SU-DHL-6 (cell line): Measurements from ENCODE around the gene BMP6.

Source experiments
- H2AFZ ChIP-seq: fragments of 200-600 bp; sonication (generic); 2 replicates; pipeline ENCODE4 v1.6.1; 2014; ENCODE audit warnings: low read depth, mild to moderate bottlenecking, moderate library complexity, mixed read lengths, antibody characterized with exemption, low read length; ENCODE audit not compliant: severe bottlenecking
- H3F3A ChIP-seq: fragments of 200-600 bp; shearing (Covaris generic); 2 replicates; pipeline ENCODE4 v1.6.0; 2016; ENCODE audit warnings: antibody characterized with exemption, mild to moderate bottlenecking; ENCODE audit not compliant: insufficient read depth
- H3K27ac ChIP-seq: fragments of 200-600 bp; sonication (generic); 2 replicates; pipeline ENCODE4 v1.5.1; 2016; ENCODE audit warnings: low read depth, mild to moderate bottlenecking, low read length, moderate library complexity, mixed read lengths
- H3K27me3 ChIP-seq: fragments of 200-600 bp; sonication (generic), shearing (Covaris generic); 2 replicates; pipeline ENCODE4 v1.6.0; 2014; ENCODE audit warnings: mild to moderate bottlenecking, low read length
- H3K36me3 ChIP-seq: fragments of 200-600 bp; sonication (generic); 2 replicates; pipeline ENCODE4 v1.6.1; 2014; ENCODE audit warnings: mild to moderate bottlenecking, low read length, mixed read lengths
- H3K4me2 ChIP-seq: fragments of 300-600, 200-600 bp; shearing (Covaris generic), sonication (generic); 2 replicates; pipeline ENCODE4 v1.6.0; 2014; ENCODE audit warnings: low read length, low read depth, mild to moderate bottlenecking; ENCODE audit not compliant: poor library complexity, severe bottlenecking
- H3K4me3 ChIP-seq: fragments of 200-600 bp; sonication (generic); 2 replicates; pipeline ENCODE4 v1.5.1; 2014; ENCODE audit warnings: antibody characterized with exemption, low read length, mild to moderate bottlenecking, mixed read lengths; ENCODE audit not compliant: insufficient read depth, poor library complexity, severe bottlenecking
- H3K79me2 ChIP-seq: fragments of 200-600 bp; sonication (generic); 2 replicates; pipeline ENCODE4 v1.6.1; 2014; ENCODE audit warnings: mild to moderate bottlenecking, low read length, moderate library complexity; ENCODE audit not compliant: insufficient read depth
- H3K9ac ChIP-seq: fragments of 200-600 bp; sonication (generic); 2 replicates; pipeline ENCODE4 v1.7.0; 2014; ENCODE audit warnings: mild to moderate bottlenecking, low read length
- H3K9me2 ChIP-seq: fragments of 200-600 bp; sonication (generic); replicated peaks from 2 replicates; pipeline ENCODE4 v1.6.1; 2014; ENCODE audit warnings: low read length; ENCODE audit not compliant: insufficient read depth
- H3K9me3 ChIP-seq: fragments of 200-600 bp; sonication (generic); 2 replicates; pipeline ENCODE4 v1.6.1; 2014; ENCODE audit warnings: low read length, mixed read lengths; ENCODE audit not compliant: insufficient read depth
- H4K20me1 ChIP-seq: fragments of 200-600 bp; sonication (generic); 2 replicates; pipeline ENCODE4 v1.6.1; 2014; ENCODE audit warnings: low read depth, mild to moderate bottlenecking, antibody characterized with exemption, low read length, moderate library complexity, mixed read lengths
- EZH2phosphoT487 ChIP-seq: fragments of 200-600 bp; sonication (generic), shearing (Covaris generic); conservative IDR thresholded peaks from 2 replicates; pipeline ENCODE4 v1.6.1; 2018; ENCODE audit warnings: mild to moderate bottlenecking, antibody characterized with exemption, low read length, moderate library complexity, mixed read lengths
- TF ChIP-seq, protein P1 (sequence below): fragments of 200-600 bp; sonication (generic); IDR thresholded peaks from one replicate; pipeline ENCODE4 v1.5.1; 2017; ENCODE audit warnings: antibody characterized with exemption, mild to moderate bottlenecking, low read length, moderate library complexity; ENCODE audit not compliant: insufficient read depth, poor library complexity, severe bottlenecking

BMP6 gene

GRCh38 chr6:7750197-7750596 lies 24.3 kb downstream of the BMP6 start:
- H3K79me2 ChIP-seq, result no peaks in the 10 kb centered on the region
- H2AFZ ChIP-seq, result no peak overlapping the region
- no peaks in the 10 kb centered on the region for H3K9me2 ChIP-seq
- TF ChIP-seq, protein P1, sequence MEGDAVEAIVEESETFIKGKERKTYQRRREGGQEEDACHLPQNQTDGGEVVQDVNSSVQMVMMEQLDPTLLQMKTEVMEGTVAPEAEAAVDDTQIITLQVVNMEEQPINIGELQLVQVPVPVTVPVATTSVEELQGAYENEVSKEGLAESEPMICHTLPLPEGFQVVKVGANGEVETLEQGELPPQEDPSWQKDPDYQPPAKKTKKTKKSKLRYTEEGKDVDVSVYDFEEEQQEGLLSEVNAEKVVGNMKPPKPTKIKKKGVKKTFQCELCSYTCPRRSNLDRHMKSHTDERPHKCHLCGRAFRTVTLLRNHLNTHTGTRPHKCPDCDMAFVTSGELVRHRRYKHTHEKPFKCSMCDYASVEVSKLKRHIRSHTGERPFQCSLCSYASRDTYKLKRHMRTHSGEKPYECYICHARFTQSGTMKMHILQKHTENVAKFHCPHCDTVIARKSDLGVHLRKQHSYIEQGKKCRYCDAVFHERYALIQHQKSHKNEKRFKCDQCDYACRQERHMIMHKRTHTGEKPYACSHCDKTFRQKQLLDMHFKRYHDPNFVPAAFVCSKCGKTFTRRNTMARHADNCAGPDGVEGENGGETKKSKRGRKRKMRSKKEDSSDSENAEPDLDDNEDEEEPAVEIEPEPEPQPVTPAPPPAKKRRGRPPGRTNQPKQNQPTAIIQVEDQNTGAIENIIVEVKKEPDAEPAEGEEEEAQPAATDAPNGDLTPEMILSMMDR, result no peak
- no peak for TF ChIP-seq EZH2phosphoT487
- no peak overlapping the region for H3K4me3 ChIP-seq
- H3K4me2 ChIP-seq, result no peak overlapping the region
- no peaks in the 10 kb centered on the region for H3F3A ChIP-seq
- H4K20me1 ChIP-seq, result no peaks in the 10 kb centered on the region
- H3K36me3 ChIP-seq, result no peaks in the 10 kb centered on the region
- no peaks in the 10 kb centered on the region for H3K9me3 ChIP-seq
- H3K9ac ChIP-seq, result no peak overlapping the region
- no peaks in the 10 kb centered on the region for H3K27me3 ChIP-seq
- no peak overlapping the region for H3K27ac ChIP-seq

DNA sequence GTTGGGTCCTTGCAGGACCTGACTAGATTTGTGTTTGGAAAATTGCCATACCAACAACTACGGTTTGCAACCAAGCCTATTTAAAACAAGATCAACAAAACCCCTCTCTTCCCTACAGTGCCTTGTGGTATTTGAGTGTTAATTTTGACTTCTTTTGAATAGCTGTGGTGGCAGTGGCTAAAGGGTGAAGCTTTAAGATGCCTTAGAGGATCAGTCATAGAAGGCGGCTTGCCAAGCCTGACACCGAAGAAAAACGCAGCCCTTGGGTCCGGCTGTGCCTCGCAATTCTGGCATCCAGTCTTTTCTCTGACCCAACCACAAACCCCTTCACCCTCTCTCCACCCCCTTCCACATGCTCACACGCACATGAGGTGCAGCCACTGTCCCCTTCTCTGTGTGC lies 32.6 kb downstream of the BMP6 start:
- Histone ChIP-seq H3K27ac (no peak overlapping the region), H3K27me3 (no peaks in the 10 kb centered on the region), H3K79me2 (no peaks in the 10 kb centered on the region), H3F3A (no peaks in the 10 kb centered on the region), H3K9ac (no peak overlapping the region), H2AFZ (no peak overlapping the region), H4K20me1 (no peaks in the 10 kb centered on the region), H3K4me3 (no peak overlapping the region), H3K4me2 (no peak overlapping the region), H3K36me3 (no peaks in the 10 kb centered on the region), H3K9me2 (no peaks in the 10 kb centered on the region), H3K9me3 (no peaks in the 10 kb centered on the region)
- no peak for TF ChIP-seq EZH2phosphoT487
- TF ChIP-seq, protein P1, result no peak

DNA sequence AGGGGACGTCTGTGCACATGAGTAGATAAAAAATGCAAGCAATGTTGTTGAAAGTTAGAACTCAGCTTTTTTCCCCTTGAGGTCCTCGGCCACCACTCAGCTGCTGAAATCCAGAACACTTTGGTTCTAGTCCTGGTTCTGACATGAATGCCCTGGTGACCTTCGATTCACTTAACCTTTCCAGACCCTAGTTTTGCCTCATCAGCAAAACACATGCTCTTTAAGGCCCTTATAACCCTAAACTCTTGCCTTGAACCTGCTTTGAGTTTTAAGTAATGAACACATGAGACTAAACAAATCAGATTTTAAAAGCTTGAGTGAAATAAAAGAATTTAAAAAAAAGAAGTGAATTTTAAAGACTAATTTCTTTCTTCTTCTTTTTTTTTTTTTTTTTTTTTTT lies 33.4 kb downstream of the BMP6 start:
- TF ChIP-seq EZH2phosphoT487, result no peak
- TF ChIP-seq, protein P1, result no peak
- Histone ChIP-seq H4K20me1 (no peaks in the 10 kb centered on the region), H3K79me2 (no peaks in the 10 kb centered on the region), H3K4me3 (no peak overlapping the region), H3K4me2 (no peak overlapping the region), H3F3A (no peaks in the 10 kb centered on the region), H3K27ac (no peak overlapping the region), H2AFZ (no peak overlapping the region), H3K36me3 (no peaks in the 10 kb centered on the region), H3K9me3 (no peaks in the 10 kb centered on the region), H3K27me3 (no peaks in the 10 kb centered on the region), H3K9ac (no peak overlapping the region), H3K9me2 (no peaks in the 10 kb centered on the region)

- Histone ChIP-seq H3K9ac (no peak overlapping the region), H3K4me2 (no peak overlapping the region), H2AFZ (no peak overlapping the region), H3K79me2 (no peaks in the 10 kb centered on the region), H3K36me3 (no peaks in the 10 kb centered on the region), H3K27ac (no peak overlapping the region), H4K20me1 (no peaks in the 10 kb centered on the region), H3F3A (no peaks in the 10 kb centered on the region), H3K9me2 (no peaks in the 10 kb centered on the region), H3K4me3 (no peak overlapping the region), H3K27me3 (no peaks in the 10 kb centered on the region), H3K9me3 (no peaks in the 10 kb centered on the region)
- no peak for TF ChIP-seq EZH2phosphoT487
- TF ChIP-seq, protein P1, result no peak
Measured at GRCh38 chr6:7761051-7761450, 35.2 kb downstream of the BMP6 start.
